PFSK-1 (cell line): Measurements from ENCODE around the gene TGFB2.

ENCODE experiments used
- FOXP2 ChIP-seq: optimal IDR thresholded peaks from 2 replicates; pipeline ENCODE3; 2011; ENCODE audit warnings: borderline replicate concordance, control low read depth, inconsistent platforms; ENCODE audit not compliant: insufficient read depth; ENCODE audit errors: extremely low read length, extremely low read depth
- POLR2AphosphoS5 ChIP-seq: IDR thresholded peaks from 2 replicates; pipeline ENCODE4 v1.6.1; 2012; ENCODE audit warnings: low read depth, mild to moderate bottlenecking, control low read depth, low read length, moderate library complexity
- SIN3A ChIP-seq: IDR thresholded peaks from 2 replicates; pipeline ENCODE4 v1.6.1; 2012; ENCODE audit warnings: mild to moderate bottlenecking, low read length, moderate library complexity, borderline replicate concordance; ENCODE audit not compliant: insufficient read depth
- TAF1 ChIP-seq: IDR thresholded peaks from 2 replicates; pipeline ENCODE4 v1.6.1; 2012; ENCODE audit warnings: low read length, control low read depth, borderline replicate concordance; ENCODE audit not compliant: insufficient read depth
- TF ChIP-seq, protein P1 (sequence below), 2 experiments: IDR thresholded peaks; 2 replicates each; pipeline versions ENCODE4 v1.6.1 to v1.8.0; 2011 to 2012; ENCODE audit warnings: low read depth in 2 of 2, low read length in 2 of 2, control low read depth in 1 of 2, inconsistent platforms in 1 of 2, mild to moderate bottlenecking in 1 of 2, moderate library complexity in 1 of 2; ENCODE audit not compliant: insufficient read depth in 1 of 2

TGFB2 gene

DNA sequence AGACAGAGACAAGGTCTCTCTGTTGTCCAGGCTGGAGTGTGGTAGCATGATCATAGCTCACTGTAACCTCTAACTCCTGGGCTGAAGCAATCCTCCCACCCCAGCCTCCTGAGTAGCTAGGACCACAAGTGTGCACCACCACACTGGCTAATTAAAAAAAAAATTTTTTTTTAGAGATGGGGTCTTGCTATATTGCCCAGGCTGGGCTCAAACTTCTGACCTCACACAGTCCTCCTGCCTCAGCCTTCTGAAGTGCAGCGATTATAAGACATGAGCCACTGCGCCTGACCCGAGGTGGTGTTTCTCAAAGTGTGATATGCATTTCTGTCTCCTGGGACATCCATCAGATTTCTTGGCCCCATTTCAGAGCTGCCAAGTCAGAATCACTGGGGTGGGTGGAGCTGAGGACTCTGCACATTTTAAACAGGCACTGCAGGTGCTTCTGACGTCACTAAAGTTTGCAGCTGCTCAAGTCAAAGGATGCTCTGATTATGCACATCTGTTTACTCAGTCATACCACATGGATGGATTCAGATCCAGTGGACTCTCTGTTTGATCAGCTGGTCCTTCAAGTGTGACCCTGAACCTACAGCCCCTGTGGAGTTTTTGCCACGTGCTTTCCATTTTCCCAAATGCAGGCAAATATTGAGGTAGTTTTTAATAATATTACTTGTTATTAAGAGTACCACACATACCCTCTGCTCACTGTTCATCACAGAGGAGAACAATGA is 21.4 kb downstream of the TGFB2 start:
- TF ChIP-seq, protein P1, sequence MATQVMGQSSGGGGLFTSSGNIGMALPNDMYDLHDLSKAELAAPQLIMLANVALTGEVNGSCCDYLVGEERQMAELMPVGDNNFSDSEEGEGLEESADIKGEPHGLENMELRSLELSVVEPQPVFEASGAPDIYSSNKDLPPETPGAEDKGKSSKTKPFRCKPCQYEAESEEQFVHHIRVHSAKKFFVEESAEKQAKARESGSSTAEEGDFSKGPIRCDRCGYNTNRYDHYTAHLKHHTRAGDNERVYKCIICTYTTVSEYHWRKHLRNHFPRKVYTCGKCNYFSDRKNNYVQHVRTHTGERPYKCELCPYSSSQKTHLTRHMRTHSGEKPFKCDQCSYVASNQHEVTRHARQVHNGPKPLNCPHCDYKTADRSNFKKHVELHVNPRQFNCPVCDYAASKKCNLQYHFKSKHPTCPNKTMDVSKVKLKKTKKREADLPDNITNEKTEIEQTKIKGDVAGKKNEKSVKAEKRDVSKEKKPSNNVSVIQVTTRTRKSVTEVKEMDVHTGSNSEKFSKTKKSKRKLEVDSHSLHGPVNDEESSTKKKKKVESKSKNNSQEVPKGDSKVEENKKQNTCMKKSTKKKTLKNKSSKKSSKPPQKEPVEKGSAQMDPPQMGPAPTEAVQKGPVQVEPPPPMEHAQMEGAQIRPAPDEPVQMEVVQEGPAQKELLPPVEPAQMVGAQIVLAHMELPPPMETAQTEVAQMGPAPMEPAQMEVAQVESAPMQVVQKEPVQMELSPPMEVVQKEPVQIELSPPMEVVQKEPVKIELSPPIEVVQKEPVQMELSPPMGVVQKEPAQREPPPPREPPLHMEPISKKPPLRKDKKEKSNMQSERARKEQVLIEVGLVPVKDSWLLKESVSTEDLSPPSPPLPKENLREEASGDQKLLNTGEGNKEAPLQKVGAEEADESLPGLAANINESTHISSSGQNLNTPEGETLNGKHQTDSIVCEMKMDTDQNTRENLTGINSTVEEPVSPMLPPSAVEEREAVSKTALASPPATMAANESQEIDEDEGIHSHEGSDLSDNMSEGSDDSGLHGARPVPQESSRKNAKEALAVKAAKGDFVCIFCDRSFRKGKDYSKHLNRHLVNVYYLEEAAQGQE (IDR thresholded peaks at IDR 0.05; ENCODE audit: insufficient read depth in 1 of 2, low read depth in 2 of 2, low read length in 2 of 2), result no peak
- no peak for TF ChIP-seq FOXP2
- TF ChIP-seq POLR2AphosphoS5, result no peak
- no peak for TF ChIP-seq SIN3A
- TF ChIP-seq TAF1, result no peak

DNA sequence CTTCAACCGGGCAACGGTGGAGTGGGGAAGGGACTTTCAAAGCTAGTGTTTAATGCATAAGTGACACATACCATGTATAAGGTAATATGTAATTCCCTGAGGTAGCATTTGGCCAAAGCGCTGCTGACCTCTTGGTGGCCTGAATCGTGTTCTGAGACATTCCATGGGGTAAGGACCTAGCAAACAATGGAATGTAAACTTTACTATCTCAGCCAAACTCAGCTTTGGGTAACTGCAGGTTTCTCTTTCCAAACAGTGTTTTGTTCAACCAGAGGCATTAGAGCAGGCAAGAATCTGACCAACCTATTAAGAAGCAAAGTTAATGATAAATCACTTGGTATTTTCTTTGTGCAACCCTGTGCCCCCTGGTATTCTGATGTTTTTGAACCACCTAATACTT is 22.0 kb downstream of the TGFB2 start:
- no peak for TF ChIP-seq FOXP2
- no peak for TF ChIP-seq TAF1
- TF ChIP-seq SIN3A, result no peak
- no peak for TF ChIP-seq POLR2AphosphoS5
- TF ChIP-seq, protein P1 (IDR thresholded peaks at IDR 0.05; ENCODE audit: insufficient read depth in 1 of 2, low read depth in 2 of 2, low read length in 2 of 2), result no peak

DNA sequence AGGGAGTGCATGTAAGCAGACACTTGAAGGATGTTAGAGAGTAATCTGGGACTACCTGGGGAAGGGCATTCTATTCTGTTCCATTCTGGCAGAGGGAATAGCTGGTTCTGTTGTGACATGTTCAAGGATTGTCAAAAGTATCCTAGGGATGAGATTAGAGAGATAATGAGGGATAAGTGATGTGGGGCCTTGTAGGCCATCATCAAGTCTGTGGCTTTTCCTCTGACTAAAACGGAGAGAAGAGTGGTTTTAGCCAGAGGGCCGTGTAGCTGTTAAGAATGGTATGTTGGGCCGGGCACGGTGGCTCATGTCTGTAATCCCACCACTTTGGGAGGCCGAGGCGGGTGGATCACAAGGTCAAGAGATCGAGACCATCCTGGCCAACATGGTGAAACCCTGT is 23.6 kb downstream of the TGFB2 start:
- no peak for TF ChIP-seq FOXP2
- TF ChIP-seq POLR2AphosphoS5, result no peak
- no peak for TF ChIP-seq SIN3A
- TF ChIP-seq TAF1, result no peak
- TF ChIP-seq, protein P1 (IDR thresholded peaks at IDR 0.05; ENCODE audit: insufficient read depth in 1 of 2, low read depth in 2 of 2, low read length in 2 of 2), result no peak

DNA sequence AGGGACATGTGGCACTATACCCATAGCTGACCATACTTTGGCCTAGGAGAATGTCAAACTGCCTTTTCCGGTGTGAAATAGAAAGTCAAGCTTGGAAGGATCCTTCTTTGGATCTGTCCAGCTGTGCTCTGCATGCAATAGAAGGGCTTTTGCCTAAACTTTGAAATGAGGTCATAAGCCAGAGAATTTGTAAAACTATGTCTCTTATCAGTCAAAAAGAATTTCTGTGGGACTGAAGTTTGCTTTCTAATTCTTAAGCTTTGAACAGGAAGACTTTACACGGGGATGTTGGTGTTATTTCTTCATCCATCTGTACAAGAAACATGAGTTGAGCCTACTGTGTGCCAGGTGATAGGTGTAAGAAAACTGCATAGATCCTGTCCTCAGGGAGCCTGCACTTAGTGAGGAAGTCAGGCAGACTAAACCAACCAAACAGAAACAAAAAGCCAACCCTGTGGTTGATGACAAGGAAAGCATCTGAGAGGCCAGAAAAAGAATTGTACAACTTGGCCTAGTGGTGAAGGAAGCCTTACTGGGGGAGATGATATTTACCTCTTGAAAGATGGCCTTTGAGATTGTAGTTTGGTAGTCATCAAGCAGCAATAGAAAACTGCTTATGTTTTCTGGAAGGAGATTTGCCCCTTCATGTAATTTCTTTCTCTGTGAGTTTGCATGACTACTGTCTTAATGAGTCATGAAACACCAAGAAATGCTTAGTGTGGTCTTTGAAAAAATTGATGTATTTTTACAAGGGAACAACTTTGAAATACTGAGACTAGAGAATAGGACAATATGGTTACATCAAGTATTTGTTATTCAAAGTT is 24.8 kb downstream of the TGFB2 start:
- TF ChIP-seq TAF1, result no peak

DNA sequence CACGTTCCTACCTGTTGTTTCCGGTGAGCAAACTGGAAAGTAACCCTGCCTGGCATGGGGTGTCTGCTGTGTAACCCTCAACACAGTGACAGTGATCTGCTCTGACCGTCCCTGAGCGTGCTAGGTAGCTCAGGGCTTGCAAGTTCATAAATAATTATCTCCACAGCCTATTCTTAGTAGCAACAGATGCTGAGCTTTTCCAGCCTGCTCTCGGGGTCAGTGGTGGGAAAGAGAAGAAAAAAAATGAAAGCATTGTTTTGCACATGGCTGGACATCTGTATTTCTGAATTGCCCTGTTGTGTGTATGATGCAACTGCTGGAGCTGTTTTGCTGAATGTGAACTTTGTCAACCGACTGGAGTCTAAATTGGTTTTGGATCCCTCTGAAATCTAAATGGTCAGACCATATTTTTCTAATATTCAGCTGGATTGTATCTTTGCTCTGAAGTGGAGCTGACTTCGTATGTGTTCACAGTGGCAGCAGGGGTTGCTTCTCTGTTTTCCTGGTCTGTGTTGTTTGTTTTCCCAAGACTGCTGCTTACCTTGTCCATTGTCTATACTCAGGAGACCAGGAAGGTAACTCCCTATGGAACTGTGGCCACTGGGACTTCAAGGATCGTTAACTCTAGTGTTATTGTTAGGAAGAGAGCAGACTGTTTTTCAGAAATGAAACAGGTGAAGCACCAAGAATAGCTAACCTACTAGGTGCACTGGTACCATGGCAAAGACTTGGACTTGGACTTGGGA is 27.0 kb downstream of the TGFB2 start:
- TF ChIP-seq SIN3A (no peak), TAF1 (no peak), POLR2AphosphoS5 (no peak), FOXP2 (no peak)
- TF ChIP-seq, protein P1 (IDR thresholded peaks at IDR 0.05; ENCODE audit: insufficient read depth in 1 of 2, low read depth in 2 of 2, low read length in 2 of 2), result no peak
